NOMO-1 treated with DMSO at 0.1 percent for 48 hours (cell line): Measurements from ENCODE around the gene CLASP1.
"Not testable (repeated sequence)": the region's sequence is repeated elsewhere in the genome, so short reads cannot be mapped to it uniquely, and the experiment has no call there.

Experiments used
- DNase-seq: peaks from one replicate; lab custom pipeline; 2025; ENCODE audit not compliant: unreplicated experiment; lab: John Stamatoyannopoulos, UW

CLASP1 gene

DNA sequence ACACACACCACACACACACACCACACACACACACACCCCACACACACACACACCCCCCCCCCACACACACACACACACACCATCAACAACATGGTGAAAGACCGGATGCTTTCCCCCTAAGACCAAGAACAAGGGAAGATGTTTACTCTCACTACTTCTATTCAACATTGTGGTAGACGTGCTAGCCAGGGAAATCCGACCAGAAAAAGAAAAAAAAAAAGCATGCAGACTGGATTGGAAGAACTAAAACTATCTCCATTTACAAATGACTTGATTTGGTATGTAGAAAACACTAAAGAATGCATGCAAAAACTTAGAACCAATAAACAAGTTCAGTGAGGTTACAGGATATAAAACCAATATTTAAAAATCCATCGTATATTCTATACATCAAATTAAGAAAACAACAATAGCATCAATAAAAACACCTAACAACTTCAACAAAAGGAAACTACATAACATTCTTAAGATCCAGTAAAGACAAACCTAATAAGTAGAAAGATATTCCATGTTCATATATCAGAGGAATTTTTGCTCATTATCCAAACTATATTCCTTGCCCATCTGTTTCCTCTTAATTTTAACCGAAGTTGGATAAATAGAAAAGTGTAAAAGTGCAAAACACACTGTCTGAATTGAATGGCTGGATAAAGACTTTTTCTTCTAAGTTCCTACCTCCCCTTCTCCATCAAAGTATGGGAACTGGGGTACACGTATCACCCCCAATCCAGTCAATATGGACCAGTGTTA, 170.1 kb downstream of the CLASP1 start:
- DNase-seq = no peak

DNA sequence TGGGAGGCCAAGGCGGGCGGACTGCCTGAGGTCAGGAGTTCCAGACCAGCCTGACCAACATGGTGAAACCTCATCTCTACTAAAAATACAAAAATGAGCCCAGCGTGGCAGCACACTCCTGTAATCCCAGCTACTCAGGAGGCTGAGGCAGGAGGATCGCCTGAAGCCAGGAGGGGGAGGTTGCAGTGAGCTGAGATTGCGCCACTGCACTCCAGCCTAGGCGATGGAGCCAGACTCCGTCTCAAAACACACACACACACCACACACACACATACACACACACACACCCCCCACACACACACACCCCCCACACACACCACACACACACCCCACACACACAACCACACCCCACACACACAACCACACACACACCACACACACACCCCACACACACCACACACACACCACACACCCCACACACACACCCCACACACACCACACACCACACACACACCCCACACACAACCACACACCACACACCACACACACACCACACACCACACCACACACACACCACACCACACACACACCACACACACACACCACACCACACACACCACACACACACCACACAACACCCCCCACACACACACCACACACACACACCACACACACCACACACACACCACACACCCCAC, 170.8 kb downstream of the CLASP1 start:
- DNase-seq = not testable (repeated sequence)

DNA sequence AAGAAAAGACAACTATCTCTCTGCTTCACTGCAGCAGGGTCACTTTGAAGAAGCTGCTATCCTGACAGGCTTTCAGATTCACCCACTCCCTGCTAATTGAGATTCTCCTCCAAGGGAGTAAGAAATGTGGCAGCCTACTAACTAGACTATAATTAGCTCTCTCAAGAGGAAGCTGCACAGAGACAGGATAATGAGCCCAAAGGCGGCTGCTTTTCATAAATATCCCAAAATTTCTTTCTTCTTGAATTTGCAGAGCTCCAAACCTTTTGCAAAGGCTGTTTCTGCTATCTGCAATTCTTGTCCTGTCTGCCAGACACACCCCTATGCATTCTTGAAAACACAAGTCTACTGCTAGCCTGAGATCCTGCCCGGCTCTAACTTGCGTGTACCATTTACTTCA, 172.6 kb downstream of the CLASP1 start:
- DNase-seq = peak; percentile 10

DNA sequence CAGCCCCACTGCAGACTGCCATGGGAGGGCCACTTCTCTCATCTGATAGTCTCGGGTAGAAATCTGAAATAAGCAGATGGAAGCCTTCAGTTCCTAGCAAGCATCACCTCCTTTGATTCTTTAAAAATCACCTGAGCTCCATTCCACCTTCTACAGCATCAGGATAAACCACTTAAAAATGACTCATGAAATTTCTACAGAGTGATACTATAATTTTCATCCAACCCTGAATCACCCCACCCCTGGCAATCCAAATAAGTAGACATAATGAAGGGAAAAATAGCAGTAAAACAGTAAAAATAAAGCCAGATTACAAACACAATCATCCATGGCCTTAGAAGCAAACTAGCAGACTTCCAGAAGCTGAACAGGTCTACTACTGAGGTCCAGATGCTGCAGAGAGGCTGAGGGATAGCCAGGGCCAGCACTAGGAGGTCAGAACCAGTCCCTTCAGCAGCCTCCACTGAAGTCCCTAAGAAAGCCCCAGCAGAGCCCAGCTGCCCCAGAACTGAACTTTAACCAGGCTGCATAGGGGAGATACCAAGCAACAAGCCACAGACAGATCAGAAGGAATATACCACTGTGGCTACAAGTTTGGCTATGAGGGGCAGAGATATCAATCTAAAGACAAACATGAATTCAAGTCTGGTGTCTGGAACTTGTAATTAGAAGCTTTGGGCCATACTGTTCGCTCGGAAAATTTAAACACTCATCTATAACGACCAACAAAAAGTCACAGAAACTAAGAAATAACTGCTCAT, 173.3 kb downstream of the CLASP1 start:
- no peak for DNase-seq

DNA sequence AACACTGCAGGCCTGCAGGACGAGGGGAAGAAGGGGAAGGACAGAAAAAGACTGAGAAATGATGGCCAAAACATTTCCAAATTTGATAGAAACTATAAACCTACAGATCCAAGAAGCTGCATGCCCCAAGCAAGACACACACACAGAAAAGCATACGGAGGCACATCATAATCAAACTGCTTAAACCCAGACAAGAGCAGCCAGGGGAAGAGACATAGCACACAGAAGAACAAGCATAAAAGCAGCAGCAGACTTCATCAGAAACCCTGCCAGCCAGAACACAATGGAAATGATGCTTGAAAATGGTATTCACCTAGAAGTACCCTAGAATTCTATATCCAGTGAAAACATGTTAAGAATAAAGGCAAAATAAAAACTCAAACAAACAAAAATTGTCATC, 175.8 kb downstream of the CLASP1 start:
- DNase-seq = no peak

DNA sequence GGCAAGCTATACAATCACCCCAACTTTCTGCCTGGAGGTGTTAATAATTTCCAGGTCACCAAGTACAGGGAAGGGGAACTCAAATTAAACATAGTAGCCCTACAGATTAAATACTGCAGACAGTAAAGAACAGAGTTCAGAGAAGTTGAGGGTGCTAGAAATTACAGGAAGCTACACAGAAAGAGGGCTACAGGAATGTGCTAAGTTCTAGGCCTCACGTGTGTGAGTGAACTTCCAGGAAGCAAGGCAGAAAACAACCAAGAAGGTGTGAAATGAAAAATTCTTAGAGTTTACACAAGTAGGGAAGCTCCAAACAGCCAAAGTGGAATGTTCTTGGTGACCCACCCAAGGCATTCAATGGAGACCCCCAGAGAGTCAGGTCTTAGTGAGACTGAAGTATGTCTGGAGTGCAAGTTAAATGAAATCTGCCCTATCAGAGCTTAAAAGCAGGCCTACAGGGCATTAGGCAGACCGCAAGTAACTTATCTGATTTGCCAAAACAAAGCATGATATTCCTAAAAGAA, 176.7 kb downstream of the CLASP1 start:
- no peak for DNase-seq

DNA sequence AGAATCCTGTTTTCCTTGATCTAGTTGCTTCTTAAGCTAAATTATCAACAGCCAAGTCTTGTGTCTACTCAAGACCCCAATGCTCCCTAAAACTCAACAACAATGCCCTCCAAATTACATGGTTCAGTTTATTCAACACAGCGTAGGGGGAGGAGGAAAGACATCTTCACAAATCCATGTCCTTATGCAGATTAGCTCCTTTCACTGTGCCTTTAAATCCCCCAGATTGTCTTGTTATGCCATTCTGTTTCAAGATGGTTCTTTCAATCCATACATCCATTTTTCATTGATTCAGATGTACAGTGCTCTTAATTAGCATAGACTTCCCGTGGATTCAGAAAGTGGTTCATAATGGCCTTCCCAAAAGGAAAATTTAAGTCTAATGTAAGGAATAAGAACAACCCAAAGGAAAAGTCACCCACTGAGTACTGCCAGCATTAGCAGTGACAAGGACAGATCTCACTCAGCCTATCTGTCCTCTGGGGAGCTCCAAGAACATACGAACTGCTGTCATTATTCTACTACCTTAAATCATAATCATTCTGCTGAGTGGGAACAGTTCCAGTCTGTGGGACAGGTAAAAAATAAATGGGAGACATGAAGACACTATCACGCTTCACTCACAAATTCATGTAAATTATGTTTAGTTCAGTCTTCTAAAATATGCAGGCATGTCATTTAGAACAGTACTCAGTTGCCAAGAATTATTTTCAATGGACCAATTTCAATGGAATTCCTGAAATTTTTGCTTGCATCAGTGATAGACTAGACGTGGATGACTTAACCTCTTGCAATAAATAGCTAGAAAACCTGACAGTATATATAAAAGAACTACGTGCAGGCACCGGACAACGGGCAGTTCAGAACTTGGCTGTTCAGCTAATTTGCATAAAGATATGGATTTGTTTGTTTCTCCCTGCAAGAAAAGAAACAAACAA, 177.5 kb downstream of the CLASP1 start:
- DNase-seq = no peak

DNA sequence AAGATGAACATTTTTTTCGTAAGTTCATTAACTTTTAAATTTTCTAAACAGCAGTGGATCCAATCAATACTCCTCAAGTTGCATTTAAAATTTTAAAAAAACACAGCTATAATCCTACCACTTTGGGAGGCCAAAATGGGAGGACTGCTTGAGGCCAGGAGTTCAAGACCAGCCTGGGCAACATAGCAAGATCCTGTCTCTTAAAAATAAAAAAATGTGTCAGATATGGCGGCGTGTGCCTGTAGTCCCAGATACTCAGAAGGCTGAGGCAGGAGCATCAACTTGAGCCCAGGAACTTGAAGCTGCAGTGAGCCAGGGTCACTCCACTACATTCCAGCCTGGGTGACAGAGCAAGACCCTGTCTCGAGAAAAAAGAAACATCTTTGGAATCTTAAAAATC, 178.3 kb downstream of the CLASP1 start:
- no peak for DNase-seq

DNA sequence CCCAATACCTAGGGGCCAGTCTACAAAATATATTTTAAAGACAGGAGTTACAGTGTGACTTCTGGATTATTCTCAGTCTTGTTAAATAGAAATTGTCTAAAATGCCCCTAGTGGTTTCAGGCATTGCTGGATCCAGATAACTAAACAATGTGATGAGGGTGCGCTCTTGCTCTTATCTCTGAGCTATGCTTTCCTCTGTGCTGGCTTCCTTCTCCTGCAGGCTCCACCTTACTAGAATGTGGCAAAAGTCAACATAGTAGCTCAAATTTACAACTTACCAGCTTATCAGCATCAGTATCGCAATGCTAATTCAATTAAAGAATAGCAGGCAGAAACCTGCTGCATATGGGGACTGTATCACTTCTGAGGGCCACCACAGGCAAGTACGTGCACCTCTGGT, 179.9 kb downstream of the CLASP1 start:
- no peak for DNase-seq

DNA sequence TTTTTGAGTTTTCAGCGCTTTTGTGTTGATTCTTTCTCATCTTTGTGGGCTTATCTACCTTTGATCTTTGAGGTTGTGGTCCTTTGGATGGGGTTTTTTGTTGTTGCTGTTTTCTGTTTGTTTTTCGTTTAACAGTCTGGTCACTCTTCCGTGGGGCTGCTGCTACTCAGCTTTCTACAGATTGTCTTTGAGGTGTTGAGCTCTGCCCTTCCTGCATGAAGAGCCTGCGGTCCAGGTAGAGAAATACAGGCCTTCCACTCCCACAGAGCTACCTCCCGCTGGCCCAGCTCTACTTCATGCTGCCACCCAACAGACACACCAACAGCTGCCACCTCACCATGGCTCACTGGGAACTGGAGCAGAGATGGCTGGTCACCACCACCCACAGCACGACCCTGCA, 180.3 kb downstream of the CLASP1 start:
- no peak for DNase-seq

DNA sequence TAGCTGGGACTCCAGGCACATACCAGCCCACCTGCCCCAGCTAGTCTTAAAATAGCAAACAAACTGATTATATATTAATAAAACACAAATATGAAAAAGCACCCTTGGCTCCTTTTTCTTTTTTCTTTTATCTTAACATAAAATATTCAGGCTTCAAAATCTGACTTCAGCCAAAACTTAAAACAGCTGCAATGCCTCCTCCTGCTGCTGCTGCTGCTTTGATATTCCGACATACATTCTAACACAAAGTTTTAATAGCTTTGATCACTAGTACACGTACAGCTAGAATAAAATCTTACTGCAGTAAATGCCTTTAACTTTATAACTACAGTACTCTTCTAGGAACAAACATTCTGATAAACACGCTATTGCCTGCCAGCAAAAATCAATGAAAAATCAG, 190.0 kb downstream of the CLASP1 start:
- no peak for DNase-seq

DNA sequence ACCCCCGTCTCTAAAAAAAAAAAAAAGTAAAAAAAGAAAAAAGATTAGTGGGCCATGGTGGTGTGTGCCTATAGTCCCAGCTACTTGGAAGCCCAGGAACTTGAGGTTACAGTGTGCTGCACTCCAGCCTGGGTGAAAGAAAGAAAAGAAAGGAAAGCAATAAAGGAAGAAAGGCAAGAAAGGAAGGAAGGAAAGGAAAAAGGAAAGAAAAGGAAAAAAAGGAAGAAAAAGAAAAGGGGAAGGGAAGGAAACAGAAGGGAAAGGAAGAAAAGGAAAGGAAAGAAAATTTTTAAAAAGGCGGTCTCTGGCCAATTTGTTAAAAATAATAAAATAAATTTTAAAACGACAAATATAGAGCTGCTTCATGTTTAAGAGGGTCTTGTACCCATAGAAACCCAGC, 192.9 kb downstream of the CLASP1 start:
- no peak for DNase-seq

DNA sequence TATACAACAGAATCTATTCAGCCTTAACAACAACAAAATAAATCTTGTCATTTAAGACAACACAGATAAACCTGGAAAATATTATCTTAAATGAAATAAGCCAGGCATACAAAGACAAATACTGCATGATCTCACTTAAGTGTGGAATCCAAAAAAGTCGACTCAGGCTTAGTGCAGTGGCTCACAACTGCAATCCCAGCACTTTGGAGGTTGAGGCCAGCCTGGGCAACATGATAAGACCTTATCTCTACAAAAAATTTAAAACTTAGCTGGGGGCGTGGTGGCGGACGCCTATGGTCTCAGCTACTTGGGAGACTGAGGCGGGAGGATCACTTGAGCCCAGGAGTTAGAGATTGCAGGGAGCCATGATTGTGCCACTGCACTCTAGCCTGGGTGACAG, 193.8 kb downstream of the CLASP1 start:
- no peak for DNase-seq

DNA sequence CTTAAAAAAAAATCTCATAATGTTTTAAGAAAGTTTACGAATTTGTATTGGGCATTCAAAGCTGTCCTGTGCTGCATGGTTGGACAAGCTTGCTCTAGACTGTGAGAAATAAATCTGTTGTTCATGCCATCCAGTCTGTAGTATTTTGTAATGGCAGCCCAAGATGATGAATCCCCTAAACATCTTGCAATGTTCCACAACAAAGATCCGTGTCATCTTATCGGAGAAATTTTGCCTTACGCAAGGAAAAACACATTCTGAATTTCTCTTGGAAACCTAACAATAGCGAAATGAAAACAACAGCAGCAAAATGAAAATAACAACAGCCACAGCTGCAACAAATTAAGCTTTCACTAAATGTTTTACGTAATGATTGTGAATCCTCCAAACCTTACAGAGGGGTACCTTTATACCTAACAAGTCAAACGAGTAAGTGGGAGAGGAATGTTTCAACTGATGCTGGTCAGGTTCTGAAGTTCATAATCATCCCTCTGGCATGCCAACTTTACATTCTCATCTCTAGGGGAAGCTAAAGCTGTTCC, 194.6 kb downstream of the CLASP1 start:
- DNase-seq = no peak

DNA sequence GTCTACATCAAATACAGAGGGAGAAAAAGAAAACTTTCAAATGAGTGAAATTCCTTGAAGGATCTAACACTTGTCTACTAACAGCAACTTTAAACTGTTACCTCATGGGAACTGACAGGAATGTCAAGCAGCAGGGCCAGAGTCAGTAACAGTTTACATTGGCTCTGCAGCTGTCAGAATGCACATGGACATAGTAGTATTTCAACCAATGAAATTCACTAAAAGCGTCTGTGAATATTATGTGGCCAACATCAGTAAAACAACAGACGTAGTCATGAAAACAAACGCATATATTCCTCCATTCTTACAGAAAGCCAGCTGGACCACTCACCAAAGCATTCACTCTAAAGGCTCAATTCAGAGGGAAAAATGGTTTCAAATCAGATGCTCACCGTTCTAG, 197.9 kb downstream of the CLASP1 start:
- no peak for DNase-seq

DNA sequence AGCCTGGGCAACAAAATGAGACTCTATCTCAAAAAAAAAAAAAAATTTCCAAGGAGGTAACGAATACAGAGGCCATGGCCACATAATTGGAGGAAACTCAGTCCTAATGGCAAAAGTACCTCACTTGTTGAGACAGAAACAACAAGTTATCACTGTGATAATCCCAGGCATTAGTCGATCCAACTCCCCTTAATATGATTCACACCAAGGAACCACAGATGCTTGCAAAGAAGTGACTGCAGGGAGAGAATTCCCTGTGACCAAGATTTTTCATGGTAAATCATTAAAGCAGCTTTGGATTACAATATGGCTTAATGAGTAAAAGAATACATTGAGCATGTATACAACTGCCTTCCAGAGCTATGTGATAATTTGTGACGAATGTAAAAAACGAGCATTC, 199.0 kb downstream of the CLASP1 start:
- DNase-seq = no peak

DNA sequence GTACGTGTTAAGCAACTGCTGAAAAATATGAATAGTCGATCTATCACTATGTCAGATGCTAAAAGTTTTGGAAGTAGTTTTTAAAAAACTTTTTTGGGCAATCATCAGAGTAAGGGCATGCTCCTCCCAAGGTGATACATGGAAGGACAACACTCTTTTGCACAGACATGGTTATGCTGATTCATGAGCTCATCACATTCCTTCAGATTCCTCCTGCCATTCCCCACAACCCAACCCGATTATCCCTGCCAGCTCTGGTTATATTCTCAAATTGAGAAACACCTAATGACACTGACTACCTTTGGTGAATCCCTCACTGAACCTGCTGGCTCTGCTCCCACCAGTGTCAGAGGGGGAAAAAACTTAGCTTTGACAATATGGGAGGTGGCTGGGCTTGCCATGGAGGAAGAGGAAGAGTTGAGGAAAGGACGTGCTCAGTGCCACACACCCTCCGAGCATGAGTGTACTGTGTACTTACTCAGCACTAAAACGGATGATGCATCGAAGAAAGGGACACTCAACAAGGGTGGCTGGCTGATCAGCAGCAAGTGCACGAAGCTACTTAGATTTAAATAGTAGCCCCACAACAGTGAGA, 202.5 kb downstream of the CLASP1 start:
- DNase-seq = no peak

DNA sequence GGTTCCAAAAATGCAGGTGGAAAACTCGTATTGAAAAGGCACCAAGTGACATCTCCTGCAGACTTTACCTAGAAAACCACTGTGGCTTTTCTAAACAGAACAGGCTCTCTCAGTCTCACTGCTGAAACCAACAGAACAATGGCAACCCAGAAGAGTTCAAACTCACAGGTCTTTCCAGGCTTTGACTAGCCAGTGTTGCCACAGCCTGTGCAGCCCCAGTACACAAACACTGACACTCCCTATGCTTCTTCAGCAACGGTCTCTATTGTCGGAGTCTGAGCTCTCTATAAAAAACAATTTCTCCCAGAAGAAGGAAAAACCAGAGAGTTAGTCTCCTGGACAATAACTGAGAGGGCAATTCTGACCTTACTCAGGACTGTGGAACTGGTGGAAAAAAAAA, 206.4 kb downstream of the CLASP1 start:
- DNase-seq = no peak

DNA sequence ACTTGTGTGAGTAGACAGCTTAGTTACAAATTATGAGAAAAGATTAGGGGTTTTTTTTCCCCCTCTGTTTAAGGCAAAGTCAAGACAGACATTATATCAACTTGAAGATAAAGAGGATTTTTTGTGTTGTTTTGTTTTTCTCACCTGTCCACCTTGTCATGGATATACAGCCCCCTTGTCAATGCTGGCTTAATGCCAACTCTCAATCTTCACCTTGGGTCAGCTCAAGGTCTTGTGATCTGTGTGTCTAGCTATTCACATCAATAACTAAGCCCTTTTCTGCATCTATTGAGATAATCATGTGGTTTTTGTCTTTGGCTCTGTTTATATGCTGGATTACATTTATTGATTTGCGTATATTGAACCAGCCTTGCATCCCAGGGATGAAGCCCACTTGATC, 211.0 kb downstream of the CLASP1 start:
- DNase-seq = not testable (repeated sequence)

DNA sequence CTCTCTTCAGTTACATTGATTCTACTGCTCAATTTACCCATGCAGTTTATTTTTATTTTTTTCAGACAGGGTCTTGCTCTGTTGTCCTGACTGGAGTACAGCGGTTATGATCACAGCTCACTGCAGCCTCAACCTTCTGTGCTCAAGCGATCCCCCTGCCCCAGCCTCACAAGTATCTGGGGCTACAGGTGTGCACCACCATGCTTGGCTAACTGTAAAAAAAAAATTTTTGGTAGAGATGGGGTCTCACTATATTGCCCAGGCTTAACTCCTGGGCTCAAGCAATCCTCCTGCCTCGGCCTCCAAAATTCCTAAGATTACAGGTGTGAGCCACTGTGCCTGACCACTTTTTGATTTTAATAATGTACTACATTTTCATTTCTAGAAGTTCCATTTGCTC, 212.3 kb downstream of the CLASP1 start:
- no peak for DNase-seq
